NB4 (cell line): Measurements from ENCODE around the gene SCAI.

Source experiments
- DNase-seq: peaks from one replicate; pipeline ENCODE4 v3.0.0; 2010; ENCODE audit warnings: low read depth
- H3K4me3 ChIP-seq: one replicate; pipeline ENCODE4 v1.5.1; 2011; ENCODE audit warnings: mild to moderate bottlenecking, low read depth, low read length, moderate library complexity
- MAX ChIP-seq: IDR thresholded peaks from 2 replicates; pipeline ENCODE4 v1.6.1; 2011; ENCODE audit warnings: low read depth, low read length
- MYC ChIP-seq: IDR thresholded peaks from 2 replicates; pipeline ENCODE4 v1.6.1; 2011; ENCODE audit warnings: low read depth, low read length
- POLR2A ChIP-seq: IDR thresholded peaks from 2 replicates; pipeline ENCODE4 v1.6.1; 2011; ENCODE audit warnings: mild to moderate bottlenecking; ENCODE audit not compliant: insufficient read length; ENCODE audit errors: extremely low read depth
- TF ChIP-seq, protein P1 (sequence below): IDR thresholded peaks from one replicate; pipeline ENCODE4 v1.5.1; 2012; ENCODE audit warnings: low read depth, low read length

Gene SCAI

DNA sequence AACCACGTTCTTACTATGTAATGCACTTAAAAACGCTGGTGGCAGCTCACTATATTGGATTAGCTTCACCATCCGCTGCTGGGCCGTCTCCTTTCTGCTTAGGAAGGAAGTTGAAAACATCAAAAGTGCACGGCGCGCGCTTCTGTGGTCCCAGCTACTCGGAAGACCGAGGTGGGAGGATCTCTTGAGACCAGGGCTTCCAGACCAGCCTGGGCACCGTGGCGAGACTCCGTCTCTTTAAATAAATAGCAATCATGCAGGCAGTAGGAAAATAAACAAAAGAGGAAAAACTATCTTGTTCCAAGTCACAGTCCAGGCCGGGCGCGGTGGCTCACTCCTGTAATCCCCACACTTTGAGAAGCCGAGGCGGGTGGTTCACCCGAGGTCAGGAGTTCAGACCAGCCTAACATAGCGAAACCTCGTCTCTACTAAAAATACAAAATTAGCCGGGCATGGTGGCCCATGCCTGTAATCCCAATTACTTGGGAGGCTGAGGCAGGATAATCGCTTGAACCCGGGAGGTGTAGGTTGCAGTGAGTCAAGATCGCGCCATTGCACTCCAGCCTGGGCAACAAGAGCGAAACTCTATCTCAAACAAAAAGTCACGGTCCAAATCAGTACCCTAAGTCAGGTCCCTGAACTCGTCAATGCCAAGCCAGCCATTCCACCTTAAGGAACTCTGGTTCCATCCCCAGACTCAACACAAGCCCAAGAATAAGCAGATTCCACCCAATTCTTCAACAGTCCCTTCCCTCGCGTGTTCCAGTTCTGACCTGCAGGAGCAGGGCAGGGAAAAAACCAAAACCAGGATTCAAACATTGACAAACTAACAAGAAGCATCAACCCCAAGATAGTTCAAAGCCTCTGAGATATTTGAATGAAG lies 201.4 kb downstream of the SCAI start:
- no peak for TF ChIP-seq MAX
- peak; percentile 82 for DNase-seq

DNA sequence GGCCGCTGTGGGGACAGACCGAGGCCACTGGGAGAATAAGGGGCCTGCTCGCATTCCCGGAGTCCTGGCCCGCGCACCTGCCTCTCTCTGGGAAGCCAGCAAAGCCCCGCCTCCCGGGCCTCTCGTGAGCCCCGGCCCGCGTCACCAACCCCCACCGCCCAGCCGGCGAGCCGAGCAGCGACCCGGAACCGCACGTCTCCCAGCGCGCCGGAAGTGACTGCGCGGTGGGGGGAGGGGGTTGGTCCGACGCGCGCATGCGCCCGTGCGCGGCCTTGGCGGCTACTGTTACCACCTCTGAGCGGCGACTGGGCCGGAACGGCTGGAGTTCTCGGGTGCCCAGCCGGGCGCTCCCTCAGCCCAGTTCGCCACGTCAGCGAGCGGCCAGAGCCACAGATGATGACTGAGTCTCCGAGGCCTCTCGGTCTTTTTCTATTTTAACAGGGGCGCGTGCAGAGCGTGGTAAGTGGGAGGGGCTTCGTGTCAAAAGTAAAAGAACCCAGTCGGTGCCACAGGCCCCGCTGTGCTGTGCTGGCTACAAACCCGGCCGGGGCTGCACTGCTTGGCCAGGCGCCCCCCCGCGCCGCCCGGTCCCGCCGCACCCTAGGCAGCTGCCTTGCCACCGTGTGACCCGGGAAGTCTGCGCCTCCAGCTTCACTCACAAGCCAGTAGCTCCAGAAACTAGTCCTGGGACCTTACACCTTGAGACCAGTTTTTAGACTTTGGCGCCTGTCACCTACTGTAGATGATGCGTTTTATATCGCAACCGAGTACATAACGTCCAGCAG lies 202.2 kb downstream of the SCAI start, which contains the start of gene GOLGA1:
Gene GOLGA1, minus strand, starts transcription at position 190 of the 785 bp plus-strand sequence. CDS start 2,372 bp downstream, outside the sequence.
- peak; percentile 92 for TF ChIP-seq POLR2A
- TF ChIP-seq, protein P1, sequence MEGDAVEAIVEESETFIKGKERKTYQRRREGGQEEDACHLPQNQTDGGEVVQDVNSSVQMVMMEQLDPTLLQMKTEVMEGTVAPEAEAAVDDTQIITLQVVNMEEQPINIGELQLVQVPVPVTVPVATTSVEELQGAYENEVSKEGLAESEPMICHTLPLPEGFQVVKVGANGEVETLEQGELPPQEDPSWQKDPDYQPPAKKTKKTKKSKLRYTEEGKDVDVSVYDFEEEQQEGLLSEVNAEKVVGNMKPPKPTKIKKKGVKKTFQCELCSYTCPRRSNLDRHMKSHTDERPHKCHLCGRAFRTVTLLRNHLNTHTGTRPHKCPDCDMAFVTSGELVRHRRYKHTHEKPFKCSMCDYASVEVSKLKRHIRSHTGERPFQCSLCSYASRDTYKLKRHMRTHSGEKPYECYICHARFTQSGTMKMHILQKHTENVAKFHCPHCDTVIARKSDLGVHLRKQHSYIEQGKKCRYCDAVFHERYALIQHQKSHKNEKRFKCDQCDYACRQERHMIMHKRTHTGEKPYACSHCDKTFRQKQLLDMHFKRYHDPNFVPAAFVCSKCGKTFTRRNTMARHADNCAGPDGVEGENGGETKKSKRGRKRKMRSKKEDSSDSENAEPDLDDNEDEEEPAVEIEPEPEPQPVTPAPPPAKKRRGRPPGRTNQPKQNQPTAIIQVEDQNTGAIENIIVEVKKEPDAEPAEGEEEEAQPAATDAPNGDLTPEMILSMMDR, result no peak
- TF ChIP-seq MAX, result peak; percentile 56; the same call in 1 of the 2 replicates
- peak; percentile 73 for TF ChIP-seq MYC
- DNase-seq, result peak; percentile 94

More for the DNA sequence above, 201.4 kb downstream of the SCAI start:
- H3K4me3 ChIP-seq, result peak overlapping the region; percentile 97

GRCh38 chr9:124940521-124940893 lies 202.8 kb downstream of the SCAI start:
- DNase-seq, result no peak
- H3K4me3 ChIP-seq, result peak overlapping the region; percentile 84
- TF ChIP-seq POLR2A, result no peak
- TF ChIP-seq, protein P1, result no peak

More for the DNA sequence above, 202.2 kb downstream of the SCAI start, which contains the start of gene GOLGA1:
- peak within 1 kb of the TSS; percentile 97 for H3K4me3 ChIP-seq

GRCh38 chr9:124939944-124940343 lies 203.4 kb downstream of the SCAI start:
- TF ChIP-seq MYC, result no peak
- no peak for TF ChIP-seq POLR2A
- TF ChIP-seq MAX, result no peak
- TF ChIP-seq, protein P1, result no peak
- H3K4me3 ChIP-seq, result peak overlapping the region; percentile 84
- DNase-seq, result no peak

GRCh38 chr9:124934290-124934689 lies 209.0 kb downstream of the SCAI start:
- TF ChIP-seq POLR2A (no peak), MYC (no peak), MAX (no peak)
- TF ChIP-seq, protein P1, result no peak
- no peak for DNase-seq
- no peak overlapping the region for H3K4me3 ChIP-seq

- H3K4me3 ChIP-seq, result no peak overlapping the region
- DNase-seq, result peak; percentile 15
- TF ChIP-seq MAX, result no peak
- no peak for TF ChIP-seq POLR2A
- no peak for TF ChIP-seq MYC
- TF ChIP-seq, protein P1, result no peak
These were observed 211.0 kb downstream of the SCAI start for GRCh38 chr9:124932333-124932732.
